Endothelial cell of umbilical vein (primary cell): Measurements from ENCODE around the gene PARP1. TPM values are rescaled to one million over a fixed set of nuclear protein-coding genes. Genes with fewer than 3 reads are reported as not detected.
A peak's percentile ranks its signal among the peaks of the same experiment; 100 is the strongest.

Source experiments
- BruUV-seq: library from RNA; stranded (reverse); fragments of 400-500 nt; replicated peaks from 2 replicates; lab custom pipeline; 2021; lab: Mats Ljungman, UMichigan
- CTCF ChIA-PET: fragments of 300-600, 350-600 bp; sonication (Branson Sonifier 250); formaldehyde crosslinking; loops from one replicate; lab custom pipeline; 2021; ENCODE audit warnings: antibody characterized with exemption, inconsistent platforms; lab: Charles Lee
- POLR2A ChIA-PET: fragments of 300-600, 350-600 bp; sonication (Branson Sonifier 250); formaldehyde crosslinking; loops from one replicate; lab custom pipeline; 2021; ENCODE audit warnings: antibody characterized with exemption, inconsistent platforms; lab: Charles Lee
- DNase-seq: peaks from one replicate; pipeline ENCODE4 v3.0.0-alpha.2; 2011; ENCODE audit warnings: low read depth, low spot score
- FAIRE-seq: peaks from 2 replicates; lab custom pipeline; 2011; peaks lifted over from hg19 to GRCh38; lab: Jason Lieb, UNC
- H2AFZ ChIP-seq: 2 replicates; pipeline ENCODE4 v1.6.0; 2012; ENCODE audit warnings: low read depth, low read length, control low read depth, inconsistent platforms
- H3K27ac ChIP-seq: 2 replicates; pipeline ENCODE4 v1.5.1; 2011; ENCODE audit warnings: low read depth, mild to moderate bottlenecking, control low read depth, low read length, moderate library complexity; ENCODE audit not compliant: insufficient read depth
- H3K27me3 ChIP-seq, 2 experiments: 2 replicates each; pipeline versions ENCODE4 v1.6.0 to v1.6.1; 2011; ENCODE audit warnings: low read length in 2 of 2, mixed read lengths in 1 of 2; ENCODE audit not compliant: control insufficient read depth in 2 of 2, insufficient read depth in 2 of 2
- H3K36me3 ChIP-seq, 2 experiments: 2 replicates in 1 of 2; 3 replicates in 1 of 2; pipeline ENCODE4 v1.5.1; 2011; ENCODE audit warnings: low read length in 2 of 2, mild to moderate bottlenecking in 1 of 2, moderate library complexity in 1 of 2; ENCODE audit not compliant: control insufficient read depth in 2 of 2, insufficient read depth in 2 of 2; ENCODE audit errors: extremely low read depth in 1 of 2
- H3K4me1 ChIP-seq: 3 replicates; pipeline ENCODE4 v1.5.1; 2011; ENCODE audit warnings: mild to moderate bottlenecking, low read length; ENCODE audit not compliant: control insufficient read depth, insufficient read depth; ENCODE audit errors: extremely low read depth
- H3K4me2 ChIP-seq: 2 replicates; pipeline ENCODE4 v1.6.1; 2011; ENCODE audit warnings: low read length, control low read depth, mixed read lengths; ENCODE audit not compliant: insufficient read depth
- H3K4me3 ChIP-seq, 3 experiments: fragments of 200-600 bp in 1 of 3; sonication (generic), shearing (Covaris generic) in 1 of 3; replicated peaks in 1 of 3; 2 replicates each; pipeline ENCODE4 v1.5.1; 2011 to 2016; ENCODE audit warnings: control low read depth in 3 of 3, low read length in 3 of 3, mild to moderate bottlenecking in 2 of 3, inconsistent platforms in 1 of 3, low read depth in 1 of 3, moderate library complexity in 1 of 3; ENCODE audit not compliant: insufficient read depth in 1 of 3
- H3K79me2 ChIP-seq: 2 replicates; pipeline ENCODE4 v1.6.0; 2012; ENCODE audit warnings: low read length, inconsistent platforms; ENCODE audit not compliant: control insufficient read depth, insufficient read depth
- H3K9ac ChIP-seq: replicated peaks from 2 replicates; pipeline ENCODE3; 2011; ENCODE audit warnings: low read length, control low read depth; ENCODE audit not compliant: insufficient read depth; ENCODE audit errors: extremely low read depth
- H3K9me1 ChIP-seq: replicated peaks from 3 replicates; pipeline ENCODE4 v1.6.0; 2011; ENCODE audit warnings: mild to moderate bottlenecking, low read length; ENCODE audit not compliant: control insufficient read depth, insufficient read depth; ENCODE audit errors: extremely low read depth
- H3K9me3 ChIP-seq: replicated peaks from 2 replicates; pipeline ENCODE4 v1.5.1; 2012; ENCODE audit warnings: low read length, inconsistent platforms; ENCODE audit not compliant: control insufficient read depth, insufficient read depth
- H4K20me1 ChIP-seq: replicated peaks from 2 replicates; pipeline ENCODE3; 2011; ENCODE audit warnings: mild to moderate bottlenecking, low read length; ENCODE audit not compliant: control insufficient read depth, insufficient read depth; ENCODE audit errors: extremely low read depth
- CTCF ChIP-seq, 2 donors: IDR thresholded peaks; 1 replicate in 1 of 2; 2 replicates in 1 of 2; pipeline ENCODE4 v1.5.1; 2011; ENCODE audit warnings: low read length in 2 of 2, mild to moderate bottlenecking in 2 of 2, moderate library complexity in 2 of 2, control low read depth in 1 of 2, inconsistent platforms in 1 of 2, low read depth in 1 of 2; ENCODE audit not compliant: insufficient read depth in 1 of 2; ENCODE audit errors: extremely low read depth in 1 of 2
- EZH2 ChIP-seq: IDR thresholded peaks from 2 replicates; pipeline ENCODE4 v1.6.1; 2012; ENCODE audit warnings: borderline replicate concordance, low read depth, mild to moderate bottlenecking, moderate library complexity, low read length, inconsistent platforms; ENCODE audit not compliant: severe bottlenecking
- FOS ChIP-seq: IDR thresholded peaks from 2 replicates; pipeline ENCODE4 v1.6.1; 2011; ENCODE audit warnings: mild to moderate bottlenecking, low read length, moderate library complexity, borderline replicate concordance; ENCODE audit not compliant: insufficient read depth
- GATA2 ChIP-seq: IDR thresholded peaks from 2 replicates; pipeline ENCODE4 v1.7.0; 2011; ENCODE audit warnings: low read depth, mild to moderate bottlenecking, moderate library complexity, mixed read lengths, low read length; ENCODE audit not compliant: insufficient read length, insufficient read depth
- JUN ChIP-seq: IDR thresholded peaks from 2 replicates; pipeline ENCODE4 v1.6.1; 2011; ENCODE audit warnings: borderline replicate concordance, low read depth; ENCODE audit not compliant: insufficient read length, insufficient read depth
- MAX ChIP-seq: IDR thresholded peaks from 2 replicates; pipeline ENCODE4 v1.6.1; 2011; ENCODE audit not compliant: insufficient read depth, insufficient read length
- MYC ChIP-seq: IDR thresholded peaks from one replicate; pipeline ENCODE4 v1.6.1; 2011; ENCODE audit warnings: mild to moderate bottlenecking, low read depth, low read length
- POLR2A ChIP-seq: IDR thresholded peaks from 2 replicates; pipeline ENCODE4 v1.6.1; 2012; ENCODE audit warnings: low read depth, mild to moderate bottlenecking, control low read depth, low read length
- POLR2AphosphoS5 ChIP-seq: IDR thresholded peaks from 2 replicates; pipeline ENCODE4 v1.6.1; 2012; ENCODE audit warnings: low read depth, mild to moderate bottlenecking, control low read depth, low read length, moderate library complexity; ENCODE audit not compliant: insufficient read depth
- dilution Hi-C: fragments of 300-500 bp; cut with MboI; formaldehyde crosslinking; loops from one replicate; pipeline ENCODE4 v1.15.0; 2019; ENCODE audit warnings: low sequenced_read_pairs; ENCODE audit not compliant: extremely low pct_ligation_motif_present
- intact Hi-C: fragments of 100-400 bp; cut with micrococcal nuclease; formaldehyde crosslinking; loops from one replicate; pipeline ENCODE4 v1.10.0; 2022
- polyA plus RNA-seq, 4 experiments: library from polyadenylated mRNA; depleted of rRNA in 3 of 4; stranded (reverse) in 3 of 4; unstranded in 1 of 4; fragments of >200 nt; gene quantifications; 2 replicates each; pipeline versions ENCODE4 v1.2.1 to v1.2.3, GENCODE V29; 2011 to 2012; ENCODE audit warnings: missing spikeins in 1 of 4
- total RNA-seq: library from RNA; stranded (reverse); gene quantifications from 2 replicates; pipeline ENCODE4 v1.2.3, GENCODE V29; 2021

PARP1 gene
- total and polyA plus RNA-seq, 2 donors (not counting 3 experiments of a cell fraction or from before 2014, with no cell fraction given): 136 to 160 TPM

GRCh38 chr1:226404063-226404903 lies 3.6 kb downstream of the PARP1 start:
- H3K9ac ChIP-seq: no peak overlapping the region

More at GRCh38 chr1:226404063-226404903, 3.6 kb downstream of the PARP1 start:
- no peaks in the 10 kb centered on the region for H3K9me3 ChIP-seq
- intact Hi-C loops (no loop called here), dilution Hi-C loops (no loop called here)
- no peak overlapping the region for H3K27ac ChIP-seq
- H3K4me1 ChIP-seq: peaks cover 20% of the 10 kb centered on the region
- peaks cover 3 to 14% of the 10 kb centered on the region in 2 experiments for H3K36me3 ChIP-seq
- peaks cover 72% of the 10 kb centered on the region for H3K79me2 ChIP-seq
- no peaks in the 10 kb centered on the region for H4K20me1 ChIP-seq
- no peak overlapping the region for H3K4me3 ChIP-seq
- no peak for DNase-seq
- ChIA-PET POLR2A (no interaction called here), CTCF (interaction anchor here (0.8 to 1.0 kb wide), 3 partner anchors 9 to 279 kb away, joined by 3 read pairs; no protein-coding TSS in a partner anchor)
- BruUV-seq: no TSS peak
- no peak overlapping the region for H2AFZ ChIP-seq
- FAIRE-seq: no peak
- no peaks in the 10 kb centered on the region for H3K27me3 ChIP-seq
- no peaks in the 10 kb centered on the region for H3K9me1 ChIP-seq
- peak overlapping the region; percentile 16 for H3K4me2 ChIP-seq
- TF ChIP-seq POLR2AphosphoS5 (no peak), CTCF (IDR thresholded peaks at IDR 0.05; ENCODE audit: extremely low read depth in 1 of 2, insufficient read depth in 1 of 2, low read depth in 1 of 2, low read length in 2 of 2) (no peak), MAX (no peak), GATA2 (no peak), EZH2 (no peak), MYC (no peak), POLR2A (no peak), JUN (no peak), FOS (no peak)
